T47D (cell line): ENCODE results near the gene ELL.

Source experiments
- DNase-seq, 2 experiments: peaks; one replicate each; pipeline versions ENCODE4 v3.0.0 to v3.0.0-alpha.2; 2011 to 2012; ENCODE audit warnings: low read depth in 1 of 2, low spot score in 1 of 2
- JUND ChIP-seq: IDR thresholded peaks from 2 replicates; pipeline ENCODE4 v1.6.1; 2012; ENCODE audit warnings: low read depth
- in situ Hi-C: cut with HindIII; loops from 2 replicates; pipeline ENCODE4 v1.10.0; 2016; ENCODE audit warnings: low sequenced_read_pairs, low pct_unique_long_range_greater_than_20kb

The ELL gene

GRCh38 chr19:18499055-18499775, 22.7 kb downstream of the ELL start:
- no peak for DNase-seq
- TF ChIP-seq JUND, result no peak
- in situ Hi-C loops, result no loop called here

- in situ Hi-C loops, result no loop called here
- DNase-seq, result peak; percentile 29 to 69
- no peak for TF ChIP-seq JUND
Observed at GRCh38 chr19:18496980-18497256, 25.0 kb downstream of the ELL start.

GRCh38 chr19:18496167-18496979, 25.5 kb downstream of the ELL start:
- in situ Hi-C loops, result no loop called here
- peak in 1 of 2 experiments; percentile 53 for DNase-seq
- no peak for TF ChIP-seq JUND

- DNase-seq, result no peak
Observed at GRCh38 chr19:18495204-18495911, 26.5 kb downstream of the ELL start.

GRCh38 chr19:18494267-18494607, 27.6 kb downstream of the ELL start:
- no peak for TF ChIP-seq JUND
- in situ Hi-C loops, result no loop called here
- no peak for DNase-seq

More at GRCh38 chr19:18495204-18495911, 26.5 kb downstream of the ELL start:
- no peak for TF ChIP-seq JUND
- in situ Hi-C loops, result no loop called here

- no peak for TF ChIP-seq JUND
- in situ Hi-C loops, result no loop called here
- DNase-seq, result no peak
Observed at GRCh38 chr19:18493440-18494266, 28.2 kb downstream of the ELL start.

GRCh38 chr19:18491995-18492953, 29.6 kb downstream of the ELL start:
- in situ Hi-C loops, result no loop called here
- DNase-seq, result no peak
- TF ChIP-seq JUND, result no peak

GRCh38 chr19:18490728-18491127, 31.1 kb downstream of the ELL start:
- no peak for DNase-seq
- in situ Hi-C loops, result no loop called here
- TF ChIP-seq JUND, result no peak

GRCh38 chr19:18489627-18490184, 32.2 kb downstream of the ELL start:
- no peak for DNase-seq
- in situ Hi-C loops, result no loop called here
- TF ChIP-seq JUND, result no peak

GRCh38 chr19:18488838-18489626, 32.8 kb downstream of the ELL start:
- TF ChIP-seq JUND, result no peak
- in situ Hi-C loops, result no loop called here
- peak; percentile 42 to 52 for DNase-seq

- peak in 1 of 2 experiments; percentile 26 for DNase-seq
- in situ Hi-C loops, result no loop called here
- no peak for TF ChIP-seq JUND
Observed at GRCh38 chr19:18488403-18488723, 33.5 kb downstream of the ELL start.
